ACC112 (cell line): ENCODE measurements around the gene CASP6.
"Not testable (repeated sequence)": the region's sequence is repeated elsewhere in the genome, so short reads cannot be mapped to it uniquely, and the experiment has no call there.

Experiments
- H2AFZ ChIP-seq: fragments of 200-600 bp; sonication (generic); one replicate; pipeline ENCODE4 v1.6.0; 2017; ENCODE audit warnings: antibody characterized with exemption, low read length; ENCODE audit not compliant: unreplicated experiment
- H3K27ac ChIP-seq: fragments of 200-600 bp; sonication (generic); 2 replicates; pipeline ENCODE4 v1.5.1; 2014; ENCODE audit warnings: low read depth, mild to moderate bottlenecking, antibody characterized with exemption, low read length, moderate library complexity
- H3K27me3 ChIP-seq: fragments of 200-600 bp; sonication (generic); 2 replicates; pipeline ENCODE4 v1.6.1; 2014; ENCODE audit warnings: mild to moderate bottlenecking, antibody characterized with exemption, low read length, moderate library complexity, mixed read lengths; ENCODE audit not compliant: insufficient read depth
- H3K36me3 ChIP-seq: fragments of 200-600 bp; sonication (generic); 2 replicates; pipeline ENCODE4 v1.6.1; 2016; ENCODE audit warnings: mild to moderate bottlenecking, antibody characterized with exemption, low read length, moderate library complexity, mixed read lengths; ENCODE audit not compliant: insufficient read depth
- H3K4me1 ChIP-seq: fragments of 200-600 bp; sonication (generic); one replicate; pipeline ENCODE4 v1.6.1; 2016; ENCODE audit warnings: low read length, mixed read lengths; ENCODE audit not compliant: insufficient read depth, unreplicated experiment, control insufficient read depth
- H3K4me3 ChIP-seq: fragments of 200-600 bp; sonication (generic); 2 replicates; pipeline ENCODE4 v1.5.1; 2014; ENCODE audit warnings: mild to moderate bottlenecking, low read depth, low read length
- H3K79me2 ChIP-seq: fragments of 200-600 bp; sonication (generic); one replicate; pipeline ENCODE4 v1.6.0; 2016; ENCODE audit warnings: low read length; ENCODE audit not compliant: control insufficient read depth, unreplicated experiment, insufficient read depth

Gene CASP6

GRCh38 chr4:109690690-109691410 lies 12.4 kb downstream of the CASP6 start:
- no peaks in the 10 kb centered on the region for H3K27me3 ChIP-seq
- no peak overlapping the region for H3K4me3 ChIP-seq
- no peak overlapping the region for H2AFZ ChIP-seq
- no peaks in the 10 kb centered on the region for H3K4me1 ChIP-seq
- no peaks in the 10 kb centered on the region for H3K79me2 ChIP-seq
- no peak overlapping the region for H3K27ac ChIP-seq
- H3K36me3 ChIP-seq = peaks cover 14% of the 10 kb centered on the region

DNA sequence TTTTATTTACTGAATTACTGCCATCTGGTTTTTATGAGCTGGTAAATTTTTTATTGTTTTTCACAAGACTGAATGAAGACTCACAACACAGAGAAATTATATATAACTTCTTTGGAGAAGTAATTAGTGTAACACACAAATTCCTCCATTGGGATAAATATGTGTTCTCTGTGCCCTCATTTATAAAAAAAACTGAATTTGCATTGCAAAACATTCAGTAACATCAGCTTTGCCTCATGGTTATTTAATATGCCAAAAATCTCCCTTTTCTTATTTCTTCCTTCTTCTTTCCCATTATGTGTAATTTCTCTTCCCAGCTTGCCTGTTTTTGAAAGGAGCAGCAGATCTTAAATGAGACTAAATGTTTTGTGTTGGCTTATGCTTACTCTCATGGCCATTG lies 18.5 kb downstream of the CASP6 start:
- Histone ChIP-seq H3K4me3 (no peak overlapping the region), H3K4me1 (no peaks in the 10 kb centered on the region), H2AFZ (no peak overlapping the region), H3K27me3 (no peaks in the 10 kb centered on the region), H3K27ac (no peak overlapping the region), H3K79me2 (no peaks in the 10 kb centered on the region), H3K36me3 (0 out of 2 replicates have a peak, but pooled peaks cover 3% of the 10 kb centered on the region)

GRCh38 chr4:109683621-109684253 lies 19.5 kb downstream of the CASP6 start:
- Histone ChIP-seq H2AFZ (no peak overlapping the region), H3K27me3 (no peaks in the 10 kb centered on the region), H3K79me2 (no peaks in the 10 kb centered on the region), H3K4me1 (no peaks in the 10 kb centered on the region), H3K4me3 (no peak overlapping the region), H3K36me3 (no peaks in the 10 kb centered on the region), H3K27ac (no peak overlapping the region)

DNA sequence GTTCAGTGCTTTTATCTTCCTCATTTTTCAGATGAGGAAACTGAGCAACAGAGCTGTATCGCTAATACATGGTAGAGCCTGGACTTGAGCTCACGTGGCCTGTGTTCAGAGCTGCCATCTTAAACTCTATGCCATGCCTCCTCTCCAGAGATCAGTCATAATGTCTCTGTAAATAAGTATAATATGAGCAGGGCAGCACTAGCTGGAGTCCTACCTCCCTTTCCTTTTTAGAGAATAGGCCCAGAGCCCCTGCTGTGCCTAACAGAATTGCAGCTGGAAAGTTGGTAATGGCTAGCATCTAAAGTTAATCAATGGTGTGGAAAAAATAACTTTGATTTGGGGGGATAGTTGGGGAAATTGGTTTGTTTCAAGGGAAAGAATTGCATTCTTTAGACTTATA lies 20.4 kb downstream of the CASP6 start:
- Histone ChIP-seq H3K79me2 (no peaks in the 10 kb centered on the region), H3K27me3 (no peaks in the 10 kb centered on the region), H3K4me1 (no peaks in the 10 kb centered on the region), H3K4me3 (no peak overlapping the region), H3K36me3 (no peaks in the 10 kb centered on the region), H2AFZ (no peak overlapping the region), H3K27ac (no peak overlapping the region)

DNA sequence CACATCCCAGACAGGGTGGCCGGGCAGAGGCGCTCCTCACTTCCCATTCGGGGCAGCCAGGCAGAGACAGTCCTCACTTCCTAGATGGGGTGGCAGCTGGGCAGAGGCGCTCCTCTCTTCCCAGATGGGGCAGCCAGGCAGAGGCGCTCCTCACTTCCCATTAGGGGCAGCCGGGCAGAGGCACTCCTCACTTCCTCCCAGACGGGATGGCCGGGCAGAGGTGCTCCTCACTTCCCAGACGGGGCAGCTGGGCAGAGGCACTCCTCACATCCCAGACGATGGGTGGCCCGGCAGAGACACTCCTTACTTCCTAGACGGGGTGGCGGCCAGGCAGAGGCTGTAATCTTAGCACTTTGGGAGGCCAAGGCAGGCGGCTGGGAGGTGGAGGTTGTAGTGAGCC lies 24.3 kb downstream of the CASP6 start:
- H3K4me1 ChIP-seq, H3K27ac ChIP-seq, H2AFZ ChIP-seq, H3K36me3 ChIP-seq, H3K4me3 ChIP-seq, H3K27me3 ChIP-seq, H3K79me2 ChIP-seq: not testable (repeated sequence)

GRCh38 chr4:109678472-109678871 lies 24.8 kb downstream of the CASP6 start:
- H3K4me1 ChIP-seq, H3K27ac ChIP-seq, H3K4me3 ChIP-seq, H2AFZ ChIP-seq, H3K27me3 ChIP-seq, H3K36me3 ChIP-seq, H3K79me2 ChIP-seq: not testable (repeated sequence)

DNA sequence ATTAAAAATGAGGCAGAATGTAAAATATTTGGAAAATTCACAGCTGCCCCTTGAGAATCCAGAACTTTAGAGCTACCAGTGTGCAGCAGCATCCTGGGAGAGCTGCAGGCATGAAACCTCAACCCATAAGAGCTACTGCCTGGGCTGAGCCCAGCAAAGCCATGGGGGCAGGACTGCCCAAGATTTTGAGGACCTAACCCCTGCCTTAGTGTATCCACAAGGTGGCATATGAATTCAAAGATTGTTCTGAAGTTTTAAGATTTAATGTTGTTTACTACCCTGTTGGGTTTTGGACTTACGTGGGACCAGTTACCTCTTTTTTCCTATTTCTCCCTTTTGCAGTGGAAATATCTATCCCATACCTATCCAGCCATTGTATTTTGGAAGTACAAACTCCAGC lies 26.4 kb downstream of the CASP6 start:
- H3K4me1 ChIP-seq = no peaks in the 10 kb centered on the region
- H2AFZ ChIP-seq = no peak overlapping the region
- H3K27ac ChIP-seq = no peak overlapping the region
- H3K27me3 ChIP-seq = no peaks in the 10 kb centered on the region
- no peaks in the 10 kb centered on the region for H3K79me2 ChIP-seq
- no peak overlapping the region for H3K4me3 ChIP-seq
- no peaks in the 10 kb centered on the region for H3K36me3 ChIP-seq

GRCh38 chr4:109675843-109676242 lies 27.4 kb downstream of the CASP6 start:
- H3K36me3 ChIP-seq = peaks cover 3% of the 10 kb centered on the region
- no peak overlapping the region for H3K4me3 ChIP-seq

GRCh38 chr4:109675181-109675580 lies 28.1 kb downstream of the CASP6 start:
- Histone ChIP-seq H3K79me2 (no peaks in the 10 kb centered on the region), H3K27ac (no peak overlapping the region), H3K27me3 (no peaks in the 10 kb centered on the region), H3K4me3 (no peak overlapping the region), H3K36me3 (peaks cover 5% of the 10 kb centered on the region), H2AFZ (no peak overlapping the region), H3K4me1 (no peaks in the 10 kb centered on the region)

More at GRCh38 chr4:109675843-109676242, 27.4 kb downstream of the CASP6 start:
- H3K27me3 ChIP-seq = no peaks in the 10 kb centered on the region
- no peaks in the 10 kb centered on the region for H3K4me1 ChIP-seq
- no peaks in the 10 kb centered on the region for H3K79me2 ChIP-seq
- H3K27ac ChIP-seq = no peak overlapping the region
- H2AFZ ChIP-seq = no peak overlapping the region

- no peak overlapping the region for H3K27ac ChIP-seq
- no peak overlapping the region for H3K4me3 ChIP-seq
- H3K36me3 ChIP-seq = peaks cover 5% of the 10 kb centered on the region
- H2AFZ ChIP-seq = no peak overlapping the region
- H3K27me3 ChIP-seq = no peaks in the 10 kb centered on the region
- H3K79me2 ChIP-seq = no peaks in the 10 kb centered on the region
- H3K4me1 ChIP-seq = no peaks in the 10 kb centered on the region
These were observed 29.9 kb downstream of the CASP6 start for GRCh38 chr4:109673303-109673702.
